ENCODE results near the gene ARHGEF37. TPM values are rescaled to one million over a fixed set of nuclear protein-coding genes. Genes with fewer than 3 reads are reported as not detected.
"Not testable (repeated sequence)": the region's sequence is repeated elsewhere in the genome, so short reads cannot be mapped to it uniquely, and the experiment has no call there.

The ARHGEF37 gene
- 1.5 and 1.8 TPM in 2 replicates for total RNA-seq

GRCh38 chr5:149581192-149581861, at the start of gene ARHGEF37:
Gene ARHGEF37, plus strand, starts transcription at chr5:149581498. Its CDS starts 16,272 bp downstream, at chr5:149597770.
- intact Hi-C loops (cut with micrococcal nuclease), result loop anchor here (5.0 kb wide), 1 partner anchor 36 kb away; no protein-coding TSS in a partner anchor
- peaks cover 15% of the 10 kb centered on the region for H3K4me1 Mint-ChIP-seq
- H3K9me3 Mint-ChIP-seq, result no peaks in the 10 kb centered on the region
- DNase-seq, result peak; percentile 82
- H3K27ac Mint-ChIP-seq, result peak within 1 kb of the TSS; percentile 55
- peak within 1 kb of the TSS; percentile 72 for H3K4me3 Mint-ChIP-seq
- no peaks in the 10 kb centered on the region for H3K27me3 Mint-ChIP-seq
- H3K36me3 Mint-ChIP-seq (ENCODE audit: low read depth), result peaks cover 4% of the 10 kb centered on the region

- H3K4me3 Mint-ChIP-seq, result no peak overlapping the region
- DNase-seq, result no peak
- H3K9me3 Mint-ChIP-seq, result no peaks in the 10 kb centered on the region
- peaks cover 44% of the 10 kb centered on the region for H3K4me1 Mint-ChIP-seq
- intact Hi-C loops (cut with micrococcal nuclease), result no loop called here
- H3K27ac Mint-ChIP-seq, result no peak overlapping the region
- H3K36me3 Mint-ChIP-seq (ENCODE audit: low read depth), result peaks cover 34% of the 10 kb centered on the region
- no peaks in the 10 kb centered on the region for H3K27me3 Mint-ChIP-seq
Observed at GRCh38 chr5:149532413-149532812, 48.9 kb upstream of the ARHGEF37 start.

GRCh38 chr5:149535787-149536186, 45.5 kb upstream of the ARHGEF37 start:
- Mint-ChIP-seq H3K4me1 (peaks cover 32% of the 10 kb centered on the region), H3K36me3 (ENCODE audit: low read depth) (peaks cover 34% of the 10 kb centered on the region)
- H3K4me3 Mint-ChIP-seq; intact Hi-C loops (cut with micrococcal nuclease); DNase-seq; H3K9me3 Mint-ChIP-seq; H3K27me3 Mint-ChIP-seq; H3K27ac Mint-ChIP-seq: not testable (repeated sequence)

GRCh38 chr5:149537374-149537975, 43.8 kb upstream of the ARHGEF37 start:
- no peaks in the 10 kb centered on the region for H3K27me3 Mint-ChIP-seq
- H3K27ac Mint-ChIP-seq, result no peak overlapping the region
- intact Hi-C loops (cut with micrococcal nuclease), result no loop called here
- H3K36me3 Mint-ChIP-seq (ENCODE audit: low read depth), result peaks cover 38% of the 10 kb centered on the region
- no peak overlapping the region for H3K4me3 Mint-ChIP-seq
- peaks cover 36% of the 10 kb centered on the region for H3K4me1 Mint-ChIP-seq
- no peak for DNase-seq
- no peaks in the 10 kb centered on the region for H3K9me3 Mint-ChIP-seq

GRCh38 chr5:149540089-149540488, 41.2 kb upstream of the ARHGEF37 start:
- no peaks in the 10 kb centered on the region for H3K27me3 Mint-ChIP-seq
- intact Hi-C loops (cut with micrococcal nuclease), result no loop called here
- H3K4me1 Mint-ChIP-seq, result peaks cover 35% of the 10 kb centered on the region
- no peak for DNase-seq
- no peaks in the 10 kb centered on the region for H3K9me3 Mint-ChIP-seq
- peaks cover 40% of the 10 kb centered on the region for H3K36me3 Mint-ChIP-seq (ENCODE audit: low read depth)
- no peak overlapping the region for H3K4me3 Mint-ChIP-seq
- no peak overlapping the region for H3K27ac Mint-ChIP-seq

- H3K27me3 Mint-ChIP-seq, result no peaks in the 10 kb centered on the region
- H3K36me3 Mint-ChIP-seq (ENCODE audit: low read depth), result peaks cover 49% of the 10 kb centered on the region
- no peak overlapping the region for H3K27ac Mint-ChIP-seq
- no peak overlapping the region for H3K4me3 Mint-ChIP-seq
- intact Hi-C loops (cut with micrococcal nuclease), result no loop called here
- peaks cover 35% of the 10 kb centered on the region for H3K4me1 Mint-ChIP-seq
- H3K9me3 Mint-ChIP-seq, result no peaks in the 10 kb centered on the region
- DNase-seq, result no peak
Observed at GRCh38 chr5:149541893-149542292, 39.4 kb upstream of the ARHGEF37 start.

DNA sequence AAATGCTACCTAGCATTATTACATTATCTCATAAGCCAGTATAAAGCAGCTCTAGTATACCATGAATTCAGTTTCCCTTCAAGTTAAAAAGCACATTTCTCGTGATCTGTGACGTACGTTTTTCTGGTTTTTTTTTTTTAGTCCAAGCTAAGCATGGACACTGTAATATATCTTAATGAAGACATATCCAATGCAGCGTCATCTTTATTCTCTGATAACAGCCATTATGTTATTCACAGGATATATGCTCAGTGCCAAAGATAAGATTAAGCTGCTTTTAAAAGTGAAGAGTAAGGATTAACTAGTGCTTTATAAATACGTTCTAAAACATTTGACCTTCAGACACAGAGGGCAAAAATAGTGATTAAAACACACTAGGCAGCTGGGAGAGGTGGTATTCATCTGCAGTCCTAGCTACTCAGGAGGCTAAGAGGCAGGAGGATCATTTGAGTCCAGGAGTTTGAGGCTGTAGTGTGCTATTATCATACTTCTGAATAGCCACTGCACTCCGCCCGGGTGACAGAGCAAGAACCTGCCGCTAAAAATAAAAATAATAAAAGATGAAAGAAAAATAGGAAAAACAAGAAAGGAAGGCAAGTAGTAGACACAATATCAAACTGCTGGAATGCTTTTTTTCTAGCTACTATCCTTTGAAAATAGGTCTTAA, 37.8 kb upstream of the ARHGEF37 start:
- no peak for DNase-seq
- intact Hi-C loops (cut with micrococcal nuclease), result no loop called here
- Mint-ChIP-seq H3K27ac (no peak overlapping the region), H3K4me1 (peaks cover 34% of the 10 kb centered on the region), H3K36me3 (ENCODE audit: low read depth) (peaks cover 52% of the 10 kb centered on the region), H3K27me3 (no peaks in the 10 kb centered on the region), H3K4me3 (no peak overlapping the region), H3K9me3 (no peaks in the 10 kb centered on the region)

DNA sequence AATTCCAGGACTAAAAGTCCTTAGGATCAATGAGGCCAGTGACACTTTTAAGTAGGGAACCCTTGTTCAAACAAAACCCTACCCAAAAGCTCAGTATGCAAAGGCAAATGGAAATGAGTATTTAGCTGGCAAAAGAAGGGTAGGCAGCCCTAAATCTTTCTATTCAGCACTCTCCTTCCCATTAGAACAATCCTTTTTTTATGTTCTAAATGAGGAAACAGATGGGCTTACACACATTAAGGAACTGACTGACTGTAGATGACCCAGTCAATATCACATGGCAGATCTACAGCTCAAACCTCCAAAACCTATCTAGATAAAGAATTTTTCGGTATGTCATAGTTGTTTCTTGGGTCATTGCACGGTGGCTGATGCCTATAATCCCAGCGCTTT, 37.3 kb upstream of the ARHGEF37 start:
- H3K4me3 Mint-ChIP-seq, result no peak overlapping the region
- peaks cover 37% of the 10 kb centered on the region for H3K4me1 Mint-ChIP-seq
- no peak overlapping the region for H3K27ac Mint-ChIP-seq
- DNase-seq, result no peak
- no peaks in the 10 kb centered on the region for H3K27me3 Mint-ChIP-seq
- H3K36me3 Mint-ChIP-seq (ENCODE audit: low read depth), result peaks cover 56% of the 10 kb centered on the region
- no peaks in the 10 kb centered on the region for H3K9me3 Mint-ChIP-seq
- intact Hi-C loops (cut with micrococcal nuclease), result no loop called here

GRCh38 chr5:149545327-149545726, 36.0 kb upstream of the ARHGEF37 start:
- H3K27ac Mint-ChIP-seq, result no peak overlapping the region
- no peaks in the 10 kb centered on the region for H3K9me3 Mint-ChIP-seq
- H3K4me1 Mint-ChIP-seq, result peaks cover 38% of the 10 kb centered on the region
- no peak for DNase-seq
- H3K27me3 Mint-ChIP-seq, result no peaks in the 10 kb centered on the region
- H3K36me3 Mint-ChIP-seq (ENCODE audit: low read depth), result peaks cover 66% of the 10 kb centered on the region
- H3K4me3 Mint-ChIP-seq, result no peak overlapping the region
- intact Hi-C loops (cut with micrococcal nuclease), result loop anchor here (5.0 kb wide), 1 partner anchor 38 kb away; no protein-coding TSS in a partner anchor

GRCh38 chr5:149546974-149547373, 34.3 kb upstream of the ARHGEF37 start:
- no peak for DNase-seq
- H3K27me3 Mint-ChIP-seq, result no peaks in the 10 kb centered on the region
- peak overlapping the region; percentile 8 for H3K27ac Mint-ChIP-seq
- no peaks in the 10 kb centered on the region for H3K9me3 Mint-ChIP-seq
- peaks cover 37% of the 10 kb centered on the region for H3K4me1 Mint-ChIP-seq
- intact Hi-C loops (cut with micrococcal nuclease), result loop anchor here (5.0 kb wide), 1 partner anchor 40 kb away; no protein-coding TSS in a partner anchor
- H3K36me3 Mint-ChIP-seq (ENCODE audit: low read depth), result peaks cover 65% of the 10 kb centered on the region
- peak overlapping the region; percentile 39 for H3K4me3 Mint-ChIP-seq

DNA sequence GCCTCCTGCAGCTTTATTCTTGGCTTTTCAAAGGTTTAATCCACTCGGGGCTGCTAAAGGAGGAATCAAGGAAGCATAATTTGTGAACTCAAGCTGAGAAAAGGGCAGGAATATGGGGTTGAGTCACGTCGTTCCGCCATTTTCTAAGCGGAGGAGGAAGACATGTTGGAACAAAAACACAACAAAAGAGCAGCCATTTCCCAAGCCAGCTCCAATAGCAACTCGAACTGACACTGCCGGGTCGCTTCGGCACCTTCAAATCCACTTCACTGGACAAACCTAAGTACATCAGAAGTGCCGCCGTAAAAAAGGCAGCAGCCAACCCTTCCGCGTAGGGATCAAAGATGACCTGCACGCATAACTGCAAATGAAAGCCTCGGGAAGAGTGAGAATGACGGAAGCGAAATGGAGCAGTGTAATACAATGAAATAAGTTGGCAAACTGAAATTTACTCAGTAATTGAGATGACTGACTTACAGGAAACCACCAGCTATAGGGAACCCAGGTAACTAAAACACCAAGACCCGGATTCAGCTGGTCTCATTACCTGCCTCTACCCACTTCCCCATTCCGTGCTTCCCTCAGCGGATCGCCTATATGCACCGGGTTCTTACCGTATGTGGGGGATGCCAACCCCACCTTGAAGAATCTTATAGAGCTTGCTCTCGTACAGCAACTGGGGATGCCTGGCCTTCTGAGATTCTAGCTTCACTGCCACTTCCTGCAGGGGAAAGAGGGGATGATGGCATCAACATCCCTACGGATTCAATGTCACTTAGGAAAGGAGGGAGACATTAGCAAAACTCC, 31.6 kb upstream of the ARHGEF37 start:
- intact Hi-C loops (cut with micrococcal nuclease), result loop anchor here (1.0 to 10.0 kb wide), 5 partner anchors 42 to 1605 kb away; partner anchors contain the start of genes ANXA6, FBXO38 and SLC26A2
- H3K9me3 Mint-ChIP-seq, result no peaks in the 10 kb centered on the region
- peak overlapping the region; percentile 97 for H3K4me3 Mint-ChIP-seq
- peaks cover 51% of the 10 kb centered on the region for H3K36me3 Mint-ChIP-seq (ENCODE audit: low read depth)
- no peaks in the 10 kb centered on the region for H3K27me3 Mint-ChIP-seq
- peak; percentile 81 for DNase-seq
- peaks cover 27% of the 10 kb centered on the region for H3K4me1 Mint-ChIP-seq
- H3K27ac Mint-ChIP-seq, result peak overlapping the region; percentile 98

DNA sequence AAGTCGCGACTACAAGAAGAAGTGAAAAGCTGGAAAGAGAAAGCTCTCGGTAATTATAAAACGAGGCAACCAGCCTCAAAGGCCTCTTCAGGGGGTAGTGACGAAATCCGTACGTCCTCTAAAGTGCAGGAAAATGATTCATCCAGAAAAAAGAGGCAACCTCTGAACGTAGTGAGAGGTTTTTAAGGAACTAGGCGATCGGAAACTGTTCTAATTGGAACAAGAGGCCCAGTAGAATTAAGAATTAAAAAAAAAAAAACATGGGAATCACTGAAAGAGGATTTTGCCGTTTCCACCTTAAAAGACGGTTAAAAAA, 31.1 kb upstream of the ARHGEF37 start:
- H3K4me3 Mint-ChIP-seq, result peak overlapping the region; percentile 97

DNA sequence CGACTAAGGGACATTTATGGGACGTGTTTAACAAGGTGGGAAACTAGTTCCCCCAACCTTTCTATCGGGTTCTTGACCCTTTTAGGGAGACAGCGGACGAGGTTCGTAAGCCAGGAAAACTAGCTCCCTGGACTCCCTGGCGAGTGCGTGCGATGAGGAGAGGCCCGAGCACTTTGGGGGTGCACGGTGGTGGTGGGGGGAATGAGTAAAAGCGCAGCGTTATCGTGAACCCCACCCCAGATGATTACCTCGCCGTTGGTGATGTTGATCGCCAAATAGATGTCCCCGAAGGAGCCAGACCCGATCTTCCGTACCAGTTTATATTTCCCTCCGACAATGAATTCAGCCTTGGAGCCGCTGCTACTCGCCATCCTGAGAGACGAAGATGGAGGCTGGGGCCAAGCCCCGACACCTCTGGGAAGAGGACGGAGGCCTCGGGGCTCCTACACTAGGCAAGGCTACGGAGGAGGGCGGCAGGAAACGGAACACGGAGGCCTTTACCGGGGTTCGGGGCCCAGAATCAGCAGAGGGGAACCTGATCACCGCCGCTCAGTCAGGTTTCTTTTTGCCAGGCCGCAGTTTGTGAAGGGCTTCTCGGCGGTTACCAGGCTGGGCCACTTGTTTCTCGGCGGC, 30.6 kb upstream of the ARHGEF37 start:
- Mint-ChIP-seq H3K27me3 (no peaks in the 10 kb centered on the region), H3K4me1 (peaks cover 26% of the 10 kb centered on the region), H3K9me3 (no peaks in the 10 kb centered on the region), H3K27ac (peak overlapping the region; percentile 98), H3K4me3 (peak overlapping the region; percentile 97), H3K36me3 (ENCODE audit: low read depth) (peaks cover 45% of the 10 kb centered on the region)
- DNase-seq, result no peak
- intact Hi-C loops (cut with micrococcal nuclease), result loop anchor here (1.0 to 10.0 kb wide), 8 partner anchors 14 to 1604 kb away; partner anchors contain the start of genes ANXA6, FBXO38, GRPEL2 and SLC26A2

More for the DNA sequence above, 31.1 kb upstream of the ARHGEF37 start:
- peak overlapping the region; percentile 98 for H3K27ac Mint-ChIP-seq
- intact Hi-C loops (cut with micrococcal nuclease), result loop anchor here (1.0 to 10.0 kb wide), 4 partner anchors 410 to 1605 kb away; partner anchors contain the start of genes ANXA6, FBXO38 and SLC26A2
- peaks cover 49% of the 10 kb centered on the region for H3K36me3 Mint-ChIP-seq (ENCODE audit: low read depth)
- no peaks in the 10 kb centered on the region for H3K9me3 Mint-ChIP-seq
- H3K27me3 Mint-ChIP-seq, result no peaks in the 10 kb centered on the region
- peaks cover 27% of the 10 kb centered on the region for H3K4me1 Mint-ChIP-seq
- no peak for DNase-seq
